HEK293 (cell line): ENCODE results near the gene HIF3A.
A peak's percentile ranks its signal among the peaks of the same experiment; 100 is the strongest.

ENCODE experiments used
- CTCF ChIA-PET: fragments of 350-600 bp; formaldehyde crosslinking; extraction: SDS; loops from one replicate; lab custom pipeline; 2021; ENCODE audit warnings: antibody characterized with exemption; lab: Yijun Ruan, JAX
- POLR2A ChIA-PET: fragments of 300-600 bp; formaldehyde crosslinking; extraction: SDS; loops from one replicate; lab custom pipeline; 2020; ENCODE audit warnings: antibody characterized with exemption, inconsistent platforms; lab: Yijun Ruan, JAX
- H3K27ac ChIP-seq: fragments of 200-500 bp; sonication (Bioruptor generic); 2 replicates; pipeline ENCODE4 v1.5.1; 2014; ENCODE audit warnings: low read depth, low read length, control low read depth, inconsistent platforms; ENCODE audit errors: extremely low read depth
- H3K36me3 ChIP-seq, 2 experiments: fragments of 200-500 bp in 1 of 2; sonication (Bioruptor generic) in 1 of 2; 1 replicate in 1 of 2; 2 replicates in 1 of 2; pipeline ENCODE4 v1.5.1; 2014 to 2017; ENCODE audit warnings: inconsistent platforms in 2 of 2, low read length in 2 of 2; ENCODE audit not compliant: control insufficient read depth in 2 of 2, insufficient read depth in 1 of 2
- H3K4me1 ChIP-seq: fragments of 200-500 bp; sonication (Bioruptor generic); 2 replicates; pipeline ENCODE4 v1.5.1; 2014; ENCODE audit warnings: mild to moderate bottlenecking, low read length, inconsistent platforms; ENCODE audit not compliant: control insufficient read depth, insufficient read depth
- H3K4me3 ChIP-seq: 2 replicates; pipeline ENCODE4 v1.5.1; 2011; ENCODE audit warnings: low read depth, mild to moderate bottlenecking, control low read depth, low read length, moderate library complexity
- H3K9me3 ChIP-seq: fragments of 200-500 bp; sonication (Bioruptor generic); 2 replicates; pipeline ENCODE4 v1.5.1; 2014; ENCODE audit warnings: low read depth, low read length, inconsistent platforms; ENCODE audit not compliant: control insufficient read depth, insufficient read depth
- KLF16 ChIP-seq: fragments of 450-650 bp; formaldehyde crosslinking; IDR thresholded peaks from 2 replicates; pipeline ENCODE4 v1.5.1; 2017; ENCODE audit warnings: missing biosample characterization, missing genetic modification characterization
- KLF8 ChIP-seq: fragments of 450-650 bp; formaldehyde crosslinking; IDR thresholded peaks from 2 replicates; pipeline ENCODE4 v1.5.1; 2016; ENCODE audit warnings: missing biosample characterization, missing genetic modification characterization
- SCRT2 ChIP-seq: fragments of 450-650 bp; formaldehyde crosslinking; IDR thresholded peaks from 2 replicates; pipeline ENCODE4 v1.5.1; 2016; ENCODE audit warnings: missing biosample characterization, missing genetic modification characterization
- YY2 ChIP-seq: fragments of 450-650 bp; formaldehyde crosslinking; IDR thresholded peaks from 2 replicates; pipeline ENCODE4 v1.5.1; 2016; ENCODE audit warnings: missing biosample characterization, missing genetic modification characterization
- ZBTB7A ChIP-seq: fragments of 450-650 bp; formaldehyde crosslinking; IDR thresholded peaks from 2 replicates; pipeline ENCODE4 v1.5.1; 2016; ENCODE audit warnings: low read depth, missing biosample characterization, missing genetic modification characterization
- ZNF146 ChIP-seq: fragments of 450-650 bp; formaldehyde crosslinking; IDR thresholded peaks from 2 replicates; pipeline ENCODE4 v1.5.1; 2016; ENCODE audit warnings: missing biosample characterization, missing genetic modification characterization
- ZNF155 ChIP-seq: fragments of 450-650 bp; formaldehyde crosslinking; IDR thresholded peaks from 2 replicates; pipeline ENCODE4 v1.5.1; 2016; ENCODE audit warnings: missing biosample characterization, missing genetic modification characterization
- ZNF366 ChIP-seq: fragments of 450-650 bp; formaldehyde crosslinking; conservative IDR thresholded peaks from 2 replicates; pipeline ENCODE4 v1.5.1; 2016; ENCODE audit warnings: missing biosample characterization, missing genetic modification characterization
- ZNF426 ChIP-seq: fragments of 450-650 bp; formaldehyde crosslinking; IDR thresholded peaks from 2 replicates; pipeline ENCODE4 v1.5.1; 2017; ENCODE audit warnings: missing biosample characterization, missing genetic modification characterization, mild to moderate bottlenecking, inconsistent platforms, moderate library complexity
- ZNF48 ChIP-seq: fragments of 450-650 bp; formaldehyde crosslinking; IDR thresholded peaks from 2 replicates; pipeline ENCODE4 v1.5.1; 2016; ENCODE audit warnings: missing biosample characterization, missing genetic modification characterization
- ZNF558 ChIP-seq: fragments of 450-650 bp; formaldehyde crosslinking; IDR thresholded peaks from 2 replicates; pipeline ENCODE4 v1.5.1; 2016; ENCODE audit warnings: missing biosample characterization, missing genetic modification characterization
- ZNF621 ChIP-seq: fragments of 450-650 bp; formaldehyde crosslinking; IDR thresholded peaks from 2 replicates; pipeline ENCODE4 v1.5.1; 2017; ENCODE audit warnings: missing biosample characterization, missing genetic modification characterization
- ZNF76 ChIP-seq: fragments of 450-650 bp; formaldehyde crosslinking; IDR thresholded peaks from 2 replicates; pipeline ENCODE4; 2016; ENCODE audit warnings: low read depth, missing biosample characterization, missing genetic modification characterization, borderline replicate concordance
- ZNF830 ChIP-seq: fragments of 450-650 bp; IDR thresholded peaks from 2 replicates; pipeline ENCODE4 v1.5.0; 2018; ENCODE audit warnings: missing biosample characterization, missing genetic modification characterization, low read depth, mild to moderate bottlenecking, moderate library complexity
- ZSCAN30 ChIP-seq: fragments of 450-650 bp; IDR thresholded peaks from 2 replicates; pipeline ENCODE4 v1.5.1; 2018; ENCODE audit warnings: missing biosample characterization, mild to moderate bottlenecking, missing genetic modification characterization, moderate library complexity
- TF ChIP-seq, protein P1 (sequence below): fragments of 450-650 bp; formaldehyde crosslinking; IDR thresholded peaks from 2 replicates; pipeline ENCODE4 v1.5.0; 2017; ENCODE audit warnings: missing biosample characterization, missing genetic modification characterization, borderline replicate concordance
- TF ChIP-seq, protein P2 (sequence below): fragments of 450-650 bp; formaldehyde crosslinking; IDR thresholded peaks from 2 replicates; pipeline ENCODE4 v1.5.1; 2016; ENCODE audit warnings: missing biosample characterization, missing genetic modification characterization
- TF ChIP-seq, protein P3 (sequence below): fragments of 450-650 bp; formaldehyde crosslinking; IDR thresholded peaks from 2 replicates; pipeline ENCODE4 v1.5.1; 2016; ENCODE audit warnings: missing biosample characterization, missing genetic modification characterization
- TF ChIP-seq, protein P4 (sequence below): IDR thresholded peaks from 2 replicates; pipeline ENCODE4 v1.6.1; 2011; ENCODE audit warnings: mild to moderate bottlenecking, low read depth, low read length, borderline replicate concordance
- TF ChIP-seq, protein P5 (sequence below): fragments of 450-650 bp; IDR thresholded peaks from 2 replicates; pipeline ENCODE4 v1.5.1; 2018; ENCODE audit warnings: missing biosample characterization, missing genetic modification characterization

Gene HIF3A

DNA sequence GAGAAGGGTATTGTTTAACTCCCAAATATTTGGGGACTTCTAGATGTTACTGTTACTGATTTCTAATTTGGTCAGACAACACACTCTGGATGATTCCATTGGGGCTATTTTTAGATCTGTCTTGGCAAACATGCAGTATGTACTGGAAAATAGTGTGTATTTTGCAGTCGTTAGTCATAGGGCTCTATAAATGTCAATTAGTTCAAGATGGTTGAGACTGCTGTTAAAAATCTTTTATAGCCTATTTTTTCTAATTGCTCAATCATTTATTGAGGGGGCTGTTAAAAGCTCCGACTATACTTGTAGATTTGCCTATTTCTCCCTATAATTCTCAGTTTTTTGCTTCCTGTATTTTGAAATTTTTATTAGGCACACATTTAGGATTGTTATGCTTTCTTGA lies 81.4 kb downstream of the HIF3A start (continued):
- TF ChIP-seq, protein P1, sequence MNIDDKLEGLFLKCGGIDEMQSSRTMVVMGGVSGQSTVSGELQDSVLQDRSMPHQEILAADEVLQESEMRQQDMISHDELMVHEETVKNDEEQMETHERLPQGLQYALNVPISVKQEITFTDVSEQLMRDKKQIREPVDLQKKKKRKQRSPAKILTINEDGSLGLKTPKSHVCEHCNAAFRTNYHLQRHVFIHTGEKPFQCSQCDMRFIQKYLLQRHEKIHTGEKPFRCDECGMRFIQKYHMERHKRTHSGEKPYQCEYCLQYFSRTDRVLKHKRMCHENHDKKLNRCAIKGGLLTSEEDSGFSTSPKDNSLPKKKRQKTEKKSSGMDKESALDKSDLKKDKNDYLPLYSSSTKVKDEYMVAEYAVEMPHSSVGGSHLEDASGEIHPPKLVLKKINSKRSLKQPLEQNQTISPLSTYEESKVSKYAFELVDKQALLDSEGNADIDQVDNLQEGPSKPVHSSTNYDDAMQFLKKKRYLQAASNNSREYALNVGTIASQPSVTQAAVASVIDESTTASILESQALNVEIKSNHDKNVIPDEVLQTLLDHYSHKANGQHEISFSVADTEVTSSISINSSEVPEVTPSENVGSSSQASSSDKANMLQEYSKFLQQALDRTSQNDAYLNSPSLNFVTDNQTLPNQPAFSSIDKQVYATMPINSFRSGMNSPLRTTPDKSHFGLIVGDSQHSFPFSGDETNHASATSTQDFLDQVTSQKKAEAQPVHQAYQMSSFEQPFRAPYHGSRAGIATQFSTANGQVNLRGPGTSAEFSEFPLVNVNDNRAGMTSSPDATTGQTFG (tag by site-specific recombination) = no peak

DNA sequence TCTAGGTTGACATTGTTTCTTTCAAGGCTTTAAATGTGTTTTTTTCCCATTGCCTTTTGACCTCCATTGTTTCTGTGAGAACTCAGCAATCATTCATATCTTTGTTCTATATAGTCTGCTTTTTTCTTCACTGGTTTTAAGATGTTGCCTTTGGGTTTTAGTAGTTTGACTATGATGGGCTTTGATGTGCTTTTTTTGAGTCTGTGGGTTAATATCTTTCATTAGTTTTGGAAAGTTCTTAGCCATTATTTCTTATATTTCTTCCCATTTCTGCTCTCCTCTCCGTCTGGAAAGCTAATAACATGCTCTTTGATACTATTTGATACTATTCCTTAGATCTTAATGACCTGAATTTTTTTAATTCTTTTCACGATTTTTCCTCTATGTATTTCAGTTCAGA lies 83.8 kb downstream of the HIF3A start:
- POLR2A ChIA-PET = no interaction called here
- H3K4me1 ChIP-seq = no peaks in the 10 kb centered on the region
- H3K27ac ChIP-seq = no peak overlapping the region
- peaks cover 83 to 91% of the 10 kb centered on the region in 2 experiments for H3K36me3 ChIP-seq
- H3K9me3 ChIP-seq = no peaks in the 10 kb centered on the region
- no peak overlapping the region for H3K4me3 ChIP-seq
- TF ChIP-seq YY2 (no peak), ZNF48 (tag by site-specific recombination) (no peak), ZNF558 (tag by site-specific recombination) (peak; percentile 99), ZNF426 (tag by site-specific recombination) (no peak), KLF8 (tag by site-specific recombination) (no peak), ZNF146 (tag by site-specific recombination) (no peak)
- TF ChIP-seq, protein P2, sequence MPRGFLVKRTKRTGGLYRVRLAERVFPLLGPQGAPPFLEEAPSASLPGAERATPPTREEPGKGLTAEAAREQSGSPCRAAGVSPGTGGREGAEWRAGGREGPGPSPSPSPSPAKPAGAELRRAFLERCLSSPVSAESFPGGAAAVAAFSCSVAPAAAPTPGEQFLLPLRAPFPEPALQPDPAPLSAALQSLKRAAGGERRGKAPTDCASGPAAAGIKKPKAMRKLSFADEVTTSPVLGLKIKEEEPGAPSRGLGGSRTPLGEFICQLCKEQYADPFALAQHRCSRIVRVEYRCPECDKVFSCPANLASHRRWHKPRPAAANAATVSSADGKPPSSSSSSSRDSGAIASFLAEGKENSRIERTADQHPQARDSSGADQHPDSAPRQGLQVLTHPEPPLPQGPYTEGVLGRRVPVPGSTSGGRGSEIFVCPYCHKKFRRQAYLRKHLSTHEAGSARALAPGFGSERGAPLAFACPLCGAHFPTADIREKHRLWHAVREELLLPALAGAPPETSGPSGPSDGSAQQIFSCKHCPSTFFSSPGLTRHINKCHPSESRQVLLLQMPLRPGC = no peak
- TF ChIP-seq, protein P3, sequence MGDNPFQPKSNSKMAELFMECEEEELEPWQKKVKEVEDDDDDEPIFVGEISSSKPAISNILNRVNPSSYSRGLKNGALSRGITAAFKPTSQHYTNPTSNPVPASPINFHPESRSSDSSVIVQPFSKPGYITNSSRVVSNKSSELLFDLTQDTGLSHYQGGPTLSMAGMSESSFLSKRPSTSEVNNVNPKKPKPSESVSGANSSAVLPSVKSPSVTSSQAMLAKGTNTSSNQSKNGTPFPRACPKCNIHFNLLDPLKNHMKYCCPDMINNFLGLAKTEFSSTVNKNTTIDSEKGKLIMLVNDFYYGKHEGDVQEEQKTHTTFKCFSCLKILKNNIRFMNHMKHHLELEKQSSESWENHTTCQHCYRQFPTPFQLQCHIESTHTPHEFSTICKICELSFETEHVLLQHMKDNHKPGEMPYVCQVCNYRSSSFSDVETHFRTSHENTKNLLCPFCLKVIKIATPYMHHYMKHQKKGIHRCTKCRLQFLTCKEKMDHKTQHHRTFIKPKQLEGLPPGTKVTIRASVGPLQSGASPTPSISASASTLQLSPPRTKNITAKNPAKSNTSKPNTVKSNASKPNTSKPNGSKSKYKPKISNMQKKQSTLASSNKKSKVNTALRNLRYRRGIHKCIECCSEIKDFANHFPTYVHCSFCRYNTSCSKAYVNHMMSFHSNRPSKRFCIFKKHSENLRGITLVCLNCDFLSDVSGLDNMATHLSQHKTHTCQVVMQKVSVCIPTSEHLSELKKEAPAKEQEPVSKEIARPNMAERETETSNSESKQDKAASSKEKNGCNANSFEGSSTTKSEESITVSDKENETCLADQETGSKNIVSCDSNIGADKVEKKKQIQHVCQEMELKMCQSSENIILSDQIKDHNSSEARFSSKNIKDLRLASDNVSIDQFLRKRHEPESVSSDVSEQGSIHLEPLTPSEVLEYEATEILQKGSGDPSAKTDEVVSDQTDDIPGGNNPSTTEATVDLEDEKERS (tag by site-specific recombination) = no peak
- TF ChIP-seq, all 188 proteins: peak for 1
- CTCF ChIA-PET = interaction anchor here (0.7 to 1.7 kb wide), 5 partner anchors 15 to 157 kb away, joined by 3 to 9 read pairs (median 5); no protein-coding TSS in a partner anchor

DNA sequence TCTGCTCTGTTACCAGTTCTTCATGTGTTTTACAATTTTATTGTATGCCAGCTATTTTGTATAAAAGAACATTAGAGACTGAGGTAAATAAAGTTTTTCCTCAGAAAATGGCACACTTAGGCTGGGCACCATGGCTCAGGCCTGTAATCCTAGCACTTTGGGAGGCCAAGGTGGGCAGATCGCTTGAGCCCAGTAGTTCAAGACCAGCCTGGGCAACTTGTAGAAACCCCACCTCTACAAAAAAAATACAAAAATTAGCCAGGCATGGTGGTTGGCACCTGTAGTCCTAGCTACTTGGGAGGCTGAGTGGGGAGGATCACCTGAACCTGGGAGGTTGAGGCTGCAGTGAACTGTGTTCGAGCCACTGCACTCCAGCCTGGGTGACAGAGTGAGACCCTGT lies 84.5 kb downstream of the HIF3A start:
- CTCF ChIA-PET = interaction anchor here (0.7 to 1.7 kb wide), 5 partner anchors 14 to 156 kb away, joined by 3 to 9 read pairs (median 5); no protein-coding TSS in a partner anchor
- Histone ChIP-seq H3K36me3 (peaks cover 81 to 91% of the 10 kb centered on the region in 2 experiments), H3K4me1 (no peaks in the 10 kb centered on the region), H3K4me3 (no peak overlapping the region), H3K9me3 (no peaks in the 10 kb centered on the region), H3K27ac (no peak overlapping the region)
- POLR2A ChIA-PET = no interaction called here
- TF ChIP-seq ZNF155 = no peak
- TF ChIP-seq ZSCAN30 (tag by site-specific recombination) = no peak
- no peak for TF ChIP-seq ZNF558 (tag by site-specific recombination)
- TF ChIP-seq SCRT2 (tag by site-specific recombination) = no peak
- TF ChIP-seq ZNF621 = no peak
- TF ChIP-seq, protein P4, sequence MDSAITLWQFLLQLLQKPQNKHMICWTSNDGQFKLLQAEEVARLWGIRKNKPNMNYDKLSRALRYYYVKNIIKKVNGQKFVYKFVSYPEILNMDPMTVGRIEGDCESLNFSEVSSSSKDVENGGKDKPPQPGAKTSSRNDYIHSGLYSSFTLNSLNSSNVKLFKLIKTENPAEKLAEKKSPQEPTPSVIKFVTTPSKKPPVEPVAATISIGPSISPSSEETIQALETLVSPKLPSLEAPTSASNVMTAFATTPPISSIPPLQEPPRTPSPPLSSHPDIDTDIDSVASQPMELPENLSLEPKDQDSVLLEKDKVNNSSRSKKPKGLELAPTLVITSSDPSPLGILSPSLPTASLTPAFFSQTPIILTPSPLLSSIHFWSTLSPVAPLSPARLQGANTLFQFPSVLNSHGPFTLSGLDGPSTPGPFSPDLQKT = no peak
- no peak for TF ChIP-seq ZBTB7A (tag by site-specific recombination)
- no peak for TF ChIP-seq ZNF366 (tag by site-specific recombination)
- TF ChIP-seq, protein P3 (tag by site-specific recombination) = no peak
- TF ChIP-seq ZNF830 (tag by site-specific recombination) = no peak
- TF ChIP-seq, protein P5, sequence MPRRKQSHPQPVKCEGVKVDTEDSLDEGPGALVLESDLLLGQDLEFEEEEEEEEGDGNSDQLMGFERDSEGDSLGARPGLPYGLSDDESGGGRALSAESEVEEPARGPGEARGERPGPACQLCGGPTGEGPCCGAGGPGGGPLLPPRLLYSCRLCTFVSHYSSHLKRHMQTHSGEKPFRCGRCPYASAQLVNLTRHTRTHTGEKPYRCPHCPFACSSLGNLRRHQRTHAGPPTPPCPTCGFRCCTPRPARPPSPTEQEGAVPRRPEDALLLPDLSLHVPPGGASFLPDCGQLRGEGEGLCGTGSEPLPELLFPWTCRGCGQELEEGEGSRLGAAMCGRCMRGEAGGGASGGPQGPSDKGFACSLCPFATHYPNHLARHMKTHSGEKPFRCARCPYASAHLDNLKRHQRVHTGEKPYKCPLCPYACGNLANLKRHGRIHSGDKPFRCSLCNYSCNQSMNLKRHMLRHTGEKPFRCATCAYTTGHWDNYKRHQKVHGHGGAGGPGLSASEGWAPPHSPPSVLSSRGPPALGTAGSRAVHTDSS = no peak
- TF ChIP-seq KLF16 (tag by site-specific recombination) = no peak
- TF ChIP-seq ZNF76 (tag by site-specific recombination) = no peak
